ENCODE data around the gene SCOC.
"Not testable (repeated sequence)": the region's sequence is repeated elsewhere in the genome, so short reads cannot be mapped to it uniquely, and the experiment has no call there.

SCOC gene

DNA sequence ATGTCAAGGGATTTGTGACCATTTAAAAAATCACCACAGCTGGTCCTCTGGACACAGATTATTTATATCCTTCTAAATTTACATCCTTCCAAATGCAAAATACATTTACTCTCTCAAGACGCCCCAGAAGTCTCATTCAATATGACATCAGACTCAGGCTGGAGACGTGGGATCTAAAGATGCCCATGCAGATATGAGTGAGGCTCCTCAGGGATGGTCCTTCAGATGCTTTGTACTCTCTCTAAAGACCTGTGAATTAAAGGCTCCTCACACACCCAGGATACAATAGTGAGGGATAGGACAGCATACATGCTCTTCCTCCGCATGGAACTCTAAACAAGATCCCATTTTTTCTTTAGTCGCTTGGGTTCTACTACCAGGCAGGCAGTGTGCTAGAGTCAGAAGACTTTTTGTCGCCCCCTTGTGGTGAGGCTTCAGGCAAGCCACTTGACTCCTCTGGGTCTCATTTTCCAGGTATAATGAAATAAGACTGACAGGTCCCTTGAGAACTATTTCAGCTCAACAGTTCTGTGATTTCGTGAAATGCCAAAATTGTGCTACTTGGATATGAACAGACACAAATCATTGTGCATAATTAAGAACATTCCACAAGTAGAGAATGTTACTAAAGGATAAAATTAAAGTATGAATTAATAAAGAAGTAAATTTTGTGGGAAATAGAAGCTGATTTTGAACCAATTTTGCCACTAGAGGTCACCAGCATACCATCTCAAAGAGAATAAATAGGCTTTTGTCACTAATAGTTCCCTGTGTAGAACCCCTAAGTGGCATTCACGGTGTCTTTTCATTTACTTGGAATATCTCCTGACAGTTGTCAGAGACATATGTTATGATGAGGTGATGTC is 13.7 kb upstream of the SCOC start:
- in situ Hi-C loops (cut with HindIII; ENCODE audit: low sequenced_read_pairs), result loop anchor here (25.0 kb wide), 2 partner anchors 278 to 528 kb away; no protein-coding TSS in a partner anchor

DNA sequence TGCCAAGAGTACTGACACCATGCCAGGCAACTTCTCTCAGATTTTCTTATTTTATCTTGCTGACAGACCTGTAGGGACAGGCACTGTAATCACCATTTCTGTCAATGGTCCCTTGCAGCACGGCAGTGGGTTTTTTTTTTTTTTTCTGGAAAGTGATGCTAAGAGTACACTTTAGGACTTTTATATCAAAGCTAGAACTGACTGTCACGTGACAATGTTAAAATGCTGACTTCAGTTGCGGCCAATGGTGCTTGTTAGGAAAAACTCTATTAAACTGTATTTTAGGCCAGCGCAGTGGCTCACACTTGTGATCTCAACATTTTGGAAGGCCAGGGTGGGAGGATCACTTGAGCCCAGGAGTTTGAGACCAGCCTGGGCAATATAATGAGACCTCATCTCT is 12.3 kb upstream of the SCOC start:
- in situ Hi-C loops (cut with HindIII; ENCODE audit: low sequenced_read_pairs), result loop anchor here (25.0 kb wide), 2 partner anchors 276 to 526 kb away; no protein-coding TSS in a partner anchor

DNA sequence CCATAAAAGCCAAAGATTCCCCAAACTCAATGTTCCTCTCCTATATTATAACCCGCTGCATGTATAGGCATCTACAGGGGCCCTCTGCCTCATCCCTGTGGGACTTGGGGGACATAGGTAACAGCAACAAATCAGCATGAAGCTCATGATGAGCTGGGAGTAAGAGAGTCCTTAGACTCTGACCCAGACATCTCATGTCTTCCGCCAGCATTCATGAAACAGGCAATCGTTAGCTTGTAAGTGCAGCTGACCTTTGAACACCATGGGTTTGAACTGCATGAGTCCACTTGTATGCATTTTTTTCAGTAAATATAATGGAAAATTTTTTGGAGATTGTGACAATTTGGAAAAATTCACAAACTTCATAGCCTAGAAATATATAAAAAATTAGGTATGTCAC is 10.4 kb upstream of the SCOC start:
- in situ Hi-C loops (cut with HindIII; ENCODE audit: low sequenced_read_pairs), result loop anchor here (25.0 kb wide), 2 partner anchors 274 to 524 kb away; no protein-coding TSS in a partner anchor

GRCh38 chr4:140363558-140363957 is 9.9 kb upstream of the SCOC start:
- in situ Hi-C loops (cut with HindIII; ENCODE audit: low sequenced_read_pairs), result loop anchor here (25.0 kb wide), 2 partner anchors 274 to 524 kb away; no protein-coding TSS in a partner anchor

DNA sequence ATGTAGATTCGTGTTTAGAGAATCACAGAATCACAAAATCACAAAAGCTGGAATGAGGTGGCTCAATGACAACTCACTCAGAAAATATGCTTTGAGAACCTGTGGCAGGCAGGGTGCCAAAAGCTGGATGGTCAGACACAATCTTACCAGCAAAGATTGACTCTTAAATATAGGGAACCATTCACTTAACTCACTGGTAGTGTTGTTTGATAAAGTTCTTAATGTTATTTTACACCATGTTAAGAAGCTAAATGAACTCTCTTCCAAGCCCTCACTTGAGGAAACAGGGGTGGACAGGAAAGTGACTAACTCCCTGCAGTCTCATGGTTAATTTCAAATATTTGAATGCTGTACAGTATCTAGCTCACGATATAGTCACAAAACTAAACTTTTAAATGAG is 5.7 kb upstream of the SCOC start:
- in situ Hi-C loops (cut with HindIII; ENCODE audit: low sequenced_read_pairs), result loop anchor here (25.0 kb wide), 2 partner anchors 270 to 520 kb away; no protein-coding TSS in a partner anchor

DNA sequence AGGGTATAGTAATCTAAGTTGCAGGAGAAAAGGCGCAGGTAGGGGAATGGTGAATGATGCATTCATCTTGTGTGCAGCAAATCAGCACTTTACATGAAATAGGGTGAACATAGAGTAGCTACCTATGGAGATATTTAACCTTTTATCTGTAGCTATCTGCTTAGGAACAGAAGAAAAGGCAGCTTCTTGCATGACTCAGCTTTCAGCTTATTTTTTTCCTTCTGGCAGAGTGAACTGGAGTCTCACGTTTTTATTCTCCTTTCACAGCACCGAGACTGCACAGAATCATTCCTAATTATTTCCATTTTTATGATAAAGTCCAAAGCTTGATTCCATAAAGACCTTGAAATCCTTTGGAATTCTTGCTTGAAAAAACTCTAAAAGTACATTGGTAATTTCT is 4.8 kb upstream of the SCOC start:
- in situ Hi-C loops (cut with HindIII; ENCODE audit: low sequenced_read_pairs), result loop anchor here (25.0 kb wide), 2 partner anchors 269 to 519 kb away; no protein-coding TSS in a partner anchor

DNA sequence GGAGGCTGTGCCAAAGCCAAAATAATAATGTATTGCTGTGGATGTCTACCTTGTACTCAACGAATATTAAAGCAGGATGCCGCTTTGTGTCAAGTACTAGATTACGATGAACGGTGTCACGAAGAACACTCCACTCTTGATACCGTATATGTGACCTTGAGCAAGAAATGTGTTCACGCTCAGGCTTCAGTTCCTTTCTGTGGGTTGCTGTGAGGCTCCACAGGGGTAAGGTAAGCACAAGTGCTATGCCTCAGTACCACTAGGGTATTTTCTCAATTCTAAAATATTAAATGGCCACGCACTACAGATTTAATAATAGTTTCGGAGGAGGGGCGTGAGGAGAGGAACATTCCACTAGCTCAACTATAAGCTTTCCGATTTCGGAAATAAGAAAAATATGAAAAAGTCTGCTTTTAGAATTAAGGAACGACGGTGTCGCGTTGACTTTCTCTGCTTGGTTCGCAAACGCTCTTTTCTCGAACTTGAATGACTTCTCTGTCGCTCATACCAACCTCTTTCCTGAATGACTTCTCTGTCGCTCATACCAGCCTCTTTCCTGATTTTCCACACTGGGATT is 607 bp upstream of the SCOC start:
- in situ Hi-C loops (cut with HindIII; ENCODE audit: low sequenced_read_pairs), result loop anchor here (25.0 kb wide), 2 partner anchors 264 to 514 kb away; no protein-coding TSS in a partner anchor

GRCh38 chr4:140374130-140374477 is 658 bp downstream of the SCOC start:
- in situ Hi-C loops (cut with HindIII; ENCODE audit: low sequenced_read_pairs), result loop anchor here (25.0 kb wide), 2 partner anchors 263 to 513 kb away; no protein-coding TSS in a partner anchor

GRCh38 chr4:140382732-140383131 is 9.3 kb downstream of the SCOC start:
- in situ Hi-C loops (cut with HindIII; ENCODE audit: low sequenced_read_pairs), result no loop called here

GRCh38 chr4:140388015-140388414 is 14.6 kb downstream of the SCOC start:
- in situ Hi-C loops (cut with HindIII; ENCODE audit: low sequenced_read_pairs), result no loop called here

GRCh38 chr4:140395668-140396067 is 22.2 kb downstream of the SCOC start:
- in situ Hi-C loops (cut with HindIII; ENCODE audit: low sequenced_read_pairs), result no loop called here

DNA sequence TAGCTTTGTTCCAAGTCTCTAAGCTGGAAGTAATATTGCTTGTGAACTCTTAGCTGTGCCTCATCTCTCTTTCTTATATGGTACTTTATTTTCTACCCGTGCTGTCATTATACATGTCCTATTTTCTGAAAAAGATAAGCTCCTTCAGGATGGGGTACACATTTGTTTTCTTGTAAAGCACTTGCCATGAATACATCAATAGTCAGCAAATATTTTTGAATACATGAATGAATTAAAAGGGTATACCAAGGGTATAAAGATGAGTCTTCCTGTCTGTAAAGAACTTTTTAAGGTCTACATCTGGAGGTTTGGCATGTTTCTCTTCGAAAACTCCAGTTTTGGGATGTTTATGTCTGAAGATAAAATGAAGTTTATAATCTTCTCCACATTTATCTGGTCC is 26.7 kb downstream of the SCOC start:
- in situ Hi-C loops (cut with HindIII; ENCODE audit: low sequenced_read_pairs), result no loop called here

- in situ Hi-C loops (cut with HindIII; ENCODE audit: low sequenced_read_pairs), result no loop called here
Measured at GRCh38 chr4:140406292-140406691, 32.8 kb downstream of the SCOC start.

GRCh38 chr4:140408974-140409373 is 35.5 kb downstream of the SCOC start:
- in situ Hi-C loops (cut with HindIII; ENCODE audit: low sequenced_read_pairs), result no loop called here

GRCh38 chr4:140413130-140413969 is 39.9 kb downstream of the SCOC start:
- in situ Hi-C loops (cut with HindIII; ENCODE audit: low sequenced_read_pairs), result not testable (repeated sequence)

- in situ Hi-C loops (cut with HindIII; ENCODE audit: low sequenced_read_pairs), result no loop called here
Measured at GRCh38 chr4:140423106-140423505, 49.7 kb downstream of the SCOC start.

GRCh38 chr4:140426610-140427105 is 53.2 kb downstream of the SCOC start:
- in situ Hi-C loops (cut with HindIII; ENCODE audit: low sequenced_read_pairs), result no loop called here

DNA sequence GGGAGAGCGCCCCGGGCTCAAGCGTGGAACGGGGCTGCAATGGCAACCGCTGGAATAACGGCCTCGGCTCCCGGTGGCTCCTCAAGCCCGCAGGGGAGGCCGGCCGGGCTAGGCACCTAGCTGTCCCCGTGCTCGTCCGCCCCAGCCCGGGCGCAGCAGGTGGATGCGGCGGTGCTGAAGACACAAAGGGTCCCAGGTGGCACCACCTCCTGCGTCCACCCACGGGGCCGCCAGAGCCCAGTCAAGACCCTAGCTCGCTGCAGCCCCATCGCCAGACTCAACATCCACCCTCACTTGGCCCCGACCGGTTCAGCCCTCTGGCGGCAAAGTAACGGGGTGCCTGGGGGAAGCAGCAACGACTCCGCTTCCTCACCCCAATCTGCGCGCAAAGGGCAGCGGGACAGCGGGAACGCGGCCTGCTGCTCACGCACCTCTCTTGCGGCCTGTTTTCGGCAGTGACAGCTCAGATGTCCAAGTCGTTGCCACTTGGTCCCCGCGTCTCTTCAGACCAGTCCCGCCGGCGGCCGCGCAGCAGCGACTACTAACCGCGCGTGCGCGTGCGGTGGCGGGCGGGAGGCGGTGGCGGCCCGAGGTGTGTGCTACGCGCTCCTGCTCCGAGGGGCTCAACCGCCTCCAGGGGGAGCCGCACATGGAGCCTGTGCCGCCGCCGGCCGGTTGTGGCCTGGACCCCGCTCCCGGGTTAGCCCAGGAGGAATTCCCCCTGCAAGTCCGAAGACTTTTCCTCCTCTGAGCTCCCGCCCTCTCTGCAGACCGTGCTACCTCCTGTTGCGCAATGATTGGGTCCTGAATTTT is 53.9 kb downstream of the SCOC start, which contains the start of gene CLGN:
TSS of gene CLGN (minus strand) at position 543 of the 813 bp plus-strand sequence. CDS start 14,570 bp downstream, outside the sequence.
- in situ Hi-C loops (cut with HindIII; ENCODE audit: low sequenced_read_pairs), result no loop called here

DNA sequence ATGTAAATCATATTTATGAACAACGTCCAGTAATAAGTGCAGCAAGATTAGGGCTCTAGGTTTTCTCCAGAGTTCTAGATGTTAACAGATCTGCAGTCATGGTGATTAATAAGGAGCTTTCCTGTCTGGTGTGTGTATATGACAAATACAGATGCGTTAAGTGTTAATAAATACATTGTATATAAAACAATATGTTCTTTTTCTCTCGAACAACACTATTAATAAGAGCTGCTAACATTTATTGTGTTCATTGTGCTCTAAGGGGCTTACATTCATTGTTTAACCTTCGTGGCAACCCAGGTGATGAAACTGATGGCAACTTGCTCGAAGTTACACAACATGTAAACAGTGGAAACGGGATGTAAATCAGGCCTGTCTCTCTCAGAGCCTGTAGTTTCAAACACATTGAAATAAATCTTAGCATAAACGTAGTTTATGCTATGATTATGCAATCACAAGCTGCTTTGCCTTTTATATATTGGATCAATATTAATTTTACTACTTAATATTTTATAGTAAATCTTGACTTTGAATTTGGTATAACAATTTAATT is 54.5 kb downstream of the SCOC start:
- in situ Hi-C loops (cut with HindIII; ENCODE audit: low sequenced_read_pairs), result no loop called here
